ENCODE results near the gene ZC3H4.
"Not testable (repeated sequence)": the region's sequence is repeated elsewhere in the genome, so short reads cannot be mapped to it uniquely, and the experiment has no call there.

The ZC3H4 gene

DNA sequence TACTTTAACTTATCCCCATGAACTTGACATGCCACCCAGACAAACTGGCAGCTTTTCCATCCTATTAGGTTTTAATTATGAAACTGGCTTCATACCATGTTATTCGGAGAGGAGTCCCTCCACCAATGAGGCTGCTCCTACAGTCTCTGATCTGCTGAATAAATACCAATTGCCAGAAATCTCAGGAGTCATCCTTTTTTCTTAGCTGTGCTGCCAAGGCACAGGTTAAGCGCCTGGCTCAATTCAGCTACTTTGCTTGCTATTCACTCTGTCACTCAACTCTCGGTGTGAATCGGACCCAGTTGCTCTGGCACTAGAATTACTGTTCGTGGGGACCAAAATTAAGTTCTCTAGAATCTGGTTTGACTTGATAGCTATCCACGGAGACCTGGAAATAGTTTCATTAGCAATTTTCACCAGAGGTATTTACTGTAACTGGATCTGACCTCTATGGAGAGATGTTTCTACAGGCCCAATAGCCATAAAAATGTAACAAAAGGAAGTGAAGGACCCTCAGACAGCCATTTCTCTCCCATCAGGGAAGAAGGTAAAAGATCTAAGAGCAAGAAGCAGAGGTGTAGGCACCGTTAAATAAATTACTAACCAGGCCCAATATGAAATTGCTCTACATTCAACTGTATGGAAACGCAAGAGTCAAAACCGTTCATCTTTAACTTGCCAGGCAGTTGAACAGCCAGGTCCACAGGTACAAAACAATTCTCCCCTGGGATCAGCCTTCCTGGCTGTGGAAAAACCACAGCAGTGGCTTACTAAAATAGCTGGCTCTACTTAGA lies 5.4 kb downstream of the ZC3H4 start:
- DNase-seq, result no peak

DNA sequence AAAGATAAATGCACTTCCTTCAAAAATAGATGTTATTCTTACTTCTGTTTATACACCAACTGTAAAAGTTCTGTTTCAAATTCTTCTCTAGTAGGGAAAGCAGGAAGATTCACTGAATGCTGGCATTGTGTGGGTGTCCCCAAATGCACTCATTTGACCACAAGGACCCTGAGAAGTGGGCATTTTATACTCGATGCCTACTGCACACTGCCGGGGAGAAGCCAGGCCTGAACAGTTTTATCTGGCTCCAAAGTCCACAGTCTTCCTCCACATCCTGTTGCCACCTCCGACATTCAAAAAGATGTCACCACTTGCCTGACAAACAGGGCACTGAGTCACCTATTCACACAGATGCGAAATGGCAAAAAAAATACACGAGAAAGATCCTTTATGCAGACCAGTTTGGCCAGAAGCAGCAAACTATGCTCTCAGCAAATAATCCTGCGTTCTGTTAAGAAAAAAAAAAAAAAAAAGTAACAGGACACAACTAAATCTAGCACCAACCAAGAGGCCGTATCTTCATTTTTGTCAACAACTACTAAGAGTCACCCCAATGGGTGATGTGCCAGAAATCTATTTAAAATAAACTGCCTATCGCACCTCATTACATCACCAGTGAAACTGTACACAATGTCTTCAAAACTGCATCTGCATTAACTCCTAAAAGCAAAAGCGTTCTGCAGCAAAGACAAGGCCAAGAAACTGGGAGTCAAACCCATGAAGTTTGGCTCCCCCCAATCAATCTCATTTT lies 6.2 kb downstream of the ZC3H4 start:
- DNase-seq, result no peak

GRCh38 chr19:47106821-47107201 lies 6.8 kb downstream of the ZC3H4 start:
- DNase-seq, result no peak

DNA sequence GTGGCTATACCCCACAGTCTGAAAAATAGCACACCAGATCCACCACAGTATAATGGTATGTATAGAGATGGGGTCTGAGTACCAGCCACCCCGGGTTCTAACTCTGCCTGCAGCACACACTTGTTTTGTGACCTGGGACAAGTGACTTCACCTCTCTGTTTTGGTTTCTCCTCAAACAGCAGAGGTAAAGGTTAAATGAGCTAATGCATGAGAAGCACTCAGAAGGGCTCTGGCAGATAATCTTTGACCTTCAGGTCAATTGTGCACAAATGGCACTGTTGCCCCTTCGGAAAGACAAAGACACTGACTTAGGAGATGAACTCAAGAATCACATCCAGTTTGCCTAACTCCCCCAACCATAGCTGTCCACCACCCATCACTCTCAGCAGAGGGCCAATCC lies 7.7 kb downstream of the ZC3H4 start:
- no peak for DNase-seq

GRCh38 chr19:47104680-47105079 lies 8.9 kb downstream of the ZC3H4 start:
- DNase-seq, result no peak

DNA sequence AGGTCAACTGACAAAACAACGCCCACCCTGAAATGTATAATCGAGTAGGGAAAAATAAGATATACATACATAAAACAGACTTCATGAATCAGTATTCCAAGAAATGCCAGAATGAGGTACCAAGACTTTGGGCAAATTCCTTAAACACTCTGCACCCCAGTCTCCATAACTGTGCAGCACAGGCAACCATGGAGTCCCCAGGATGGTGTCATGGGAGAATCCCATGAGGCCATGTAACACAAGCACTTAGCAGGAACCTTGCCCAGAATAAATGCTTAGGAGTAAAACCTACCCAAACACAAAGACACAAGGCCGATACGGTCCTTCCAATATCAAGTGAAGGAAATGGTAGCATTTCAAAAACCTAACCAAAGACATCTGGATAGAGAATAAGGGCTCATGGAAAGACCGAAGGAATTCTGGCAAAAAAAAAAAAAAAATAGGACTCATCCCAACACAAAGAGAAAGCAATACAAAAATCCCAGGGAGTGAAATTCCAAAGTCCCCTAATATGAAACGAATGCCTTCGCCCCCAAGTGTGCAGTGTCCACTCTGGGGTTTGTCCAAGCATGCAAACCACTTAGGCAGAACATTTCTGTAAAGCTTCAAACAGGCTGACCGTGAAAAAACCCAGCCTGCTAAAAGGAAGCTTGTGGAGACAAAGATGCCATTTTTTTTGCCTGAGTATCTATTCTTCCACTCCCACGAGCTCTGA lies 11.1 kb downstream of the ZC3H4 start:
- DNase-seq, result no peak

- DNase-seq, result not testable (repeated sequence)
Observed at GRCh38 chr19:47101116-47101515, 12.5 kb downstream of the ZC3H4 start.

DNA sequence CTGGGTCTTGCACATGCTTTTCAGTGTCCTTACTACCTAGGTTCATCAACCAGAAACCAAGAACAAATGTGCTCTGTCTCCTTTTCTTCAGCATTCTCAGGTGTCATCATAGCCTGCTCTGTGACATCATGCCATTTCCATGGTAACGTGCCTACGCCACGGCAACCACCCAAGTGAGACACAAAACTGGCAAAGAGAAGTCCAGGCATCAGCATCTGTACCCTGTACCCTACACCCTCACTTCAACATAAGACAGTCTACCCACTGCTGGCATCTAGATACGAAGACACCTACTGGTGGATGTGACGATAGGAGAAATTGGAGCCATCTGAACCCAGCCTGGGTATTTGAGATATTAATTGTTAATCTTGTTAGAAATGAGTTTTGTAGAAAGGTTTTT lies 13.3 kb downstream of the ZC3H4 start:
- no peak for DNase-seq

DNA sequence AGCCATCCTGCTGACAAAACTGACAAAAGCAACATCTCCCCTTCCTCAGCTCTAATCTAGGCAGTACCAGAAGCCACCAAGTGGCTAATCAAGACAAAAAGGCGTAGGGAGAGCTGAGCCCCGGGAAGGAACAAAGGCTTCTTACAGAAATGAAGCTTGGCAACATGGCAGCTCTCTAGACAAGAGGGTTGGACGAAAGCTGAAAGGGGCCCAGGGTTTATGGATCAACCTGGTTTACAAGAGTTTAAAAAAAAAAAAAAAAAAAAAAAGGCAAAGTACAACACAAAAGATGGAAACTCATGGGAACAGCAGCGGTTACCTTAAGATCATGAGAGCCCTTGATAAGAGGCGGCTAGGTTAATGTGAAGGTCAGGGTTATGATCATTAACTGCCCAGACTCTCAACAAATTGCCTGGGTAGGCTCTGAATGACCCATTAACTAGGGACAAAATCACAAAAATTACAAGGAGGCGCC lies 14.0 kb downstream of the ZC3H4 start:
- DNase-seq, result no peak

DNA sequence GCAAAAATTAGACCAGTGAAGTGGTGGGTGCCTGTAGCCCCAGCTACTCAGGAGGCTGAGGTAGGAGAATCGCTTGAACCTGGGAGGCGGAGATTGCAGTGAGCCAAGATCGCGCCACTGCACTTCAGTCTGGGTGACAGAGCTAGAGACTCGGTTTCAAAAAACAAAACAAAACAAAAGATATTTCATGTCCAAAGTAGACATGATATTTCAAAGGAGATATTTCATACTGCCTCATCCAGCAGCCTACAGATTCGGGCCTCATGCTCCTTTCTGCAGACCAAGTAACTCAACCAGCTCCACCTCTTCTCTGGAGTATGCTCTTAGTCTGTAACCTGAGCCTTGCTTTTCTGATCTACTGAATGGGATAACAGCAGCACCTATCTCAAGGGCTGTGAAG lies 15.0 kb downstream of the ZC3H4 start:
- no peak for DNase-seq

GRCh38 chr19:47097396-47098201 lies 16.0 kb downstream of the ZC3H4 start:
- no peak for DNase-seq

- DNase-seq, result no peak
Observed at GRCh38 chr19:47096721-47097120, 16.9 kb downstream of the ZC3H4 start.

- DNase-seq, result no peak
Observed at GRCh38 chr19:47096100-47096704, 17.4 kb downstream of the ZC3H4 start.

- no peak for DNase-seq
Observed at GRCh38 chr19:47095476-47096099, 18.0 kb downstream of the ZC3H4 start.

GRCh38 chr19:47094557-47095475 lies 18.8 kb downstream of the ZC3H4 start:
- DNase-seq, result no peak

DNA sequence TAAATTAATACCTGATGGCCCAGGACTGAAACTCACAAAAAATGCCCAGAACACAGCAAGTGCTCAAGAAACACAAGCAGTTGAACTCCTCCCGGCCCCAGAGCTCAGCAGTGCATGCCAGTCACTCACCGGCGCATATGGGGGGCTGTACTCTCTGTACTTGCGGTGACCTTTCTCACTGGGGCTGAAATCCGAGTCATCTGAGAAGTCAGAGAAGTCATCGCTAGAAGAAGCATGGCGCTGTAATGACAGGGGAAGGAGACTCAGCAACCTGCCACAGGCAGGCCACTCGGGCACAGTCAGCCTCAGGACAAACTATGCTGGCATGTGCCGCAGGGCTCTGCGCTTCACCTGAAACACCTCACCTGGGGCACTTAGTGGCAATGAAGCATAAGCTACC lies 19.7 kb downstream of the ZC3H4 start:
- no peak for DNase-seq

DNA sequence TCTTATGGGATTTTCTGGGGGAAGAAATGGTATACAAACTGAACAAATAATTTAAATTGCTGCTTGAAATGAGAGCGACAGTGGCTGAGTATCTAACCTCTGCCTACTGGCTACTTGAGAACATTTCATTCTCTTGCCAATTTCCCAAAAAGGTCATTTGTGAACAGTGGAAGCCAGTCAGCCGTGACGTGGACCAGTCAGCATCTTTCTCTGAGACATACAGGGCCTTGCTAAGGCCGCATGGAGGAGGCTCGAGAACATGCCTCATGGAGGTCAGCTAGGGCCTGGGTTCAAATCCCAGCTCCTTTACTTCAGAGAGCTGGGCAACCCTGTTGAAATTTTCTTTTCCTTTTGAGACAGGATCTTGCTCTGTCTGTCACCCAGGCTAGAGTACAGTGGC lies 20.3 kb downstream of the ZC3H4 start:
- no peak for DNase-seq

DNA sequence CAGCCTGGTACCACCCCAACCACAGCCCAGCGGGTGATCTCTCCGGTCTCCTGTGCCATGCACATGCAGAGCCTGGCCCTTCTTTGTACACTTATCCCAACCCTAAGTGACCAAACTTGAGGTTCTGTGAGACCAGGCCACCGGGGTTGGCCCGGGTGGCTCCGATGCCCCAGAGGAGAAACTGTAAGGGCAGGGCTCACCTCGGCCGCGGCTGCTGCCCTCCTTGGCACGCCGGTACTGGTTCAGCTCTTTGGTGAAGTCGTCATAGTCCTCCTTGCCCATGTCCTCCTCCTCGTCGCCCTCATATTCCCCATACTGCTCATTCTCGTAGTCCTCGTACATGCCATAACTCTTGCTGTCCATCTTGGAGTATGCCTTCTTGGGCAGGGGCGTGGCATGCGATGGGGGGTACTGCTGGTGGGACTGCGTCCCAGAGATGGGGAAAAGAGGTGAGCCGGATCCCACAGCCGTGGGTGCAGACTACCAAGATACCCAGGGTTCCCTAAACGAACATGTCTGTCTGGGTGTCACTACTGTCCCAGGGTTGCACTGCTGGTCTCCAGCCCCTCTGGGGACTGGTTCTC lies 23.7 kb downstream of the ZC3H4 start:
- no peak for DNase-seq

DNA sequence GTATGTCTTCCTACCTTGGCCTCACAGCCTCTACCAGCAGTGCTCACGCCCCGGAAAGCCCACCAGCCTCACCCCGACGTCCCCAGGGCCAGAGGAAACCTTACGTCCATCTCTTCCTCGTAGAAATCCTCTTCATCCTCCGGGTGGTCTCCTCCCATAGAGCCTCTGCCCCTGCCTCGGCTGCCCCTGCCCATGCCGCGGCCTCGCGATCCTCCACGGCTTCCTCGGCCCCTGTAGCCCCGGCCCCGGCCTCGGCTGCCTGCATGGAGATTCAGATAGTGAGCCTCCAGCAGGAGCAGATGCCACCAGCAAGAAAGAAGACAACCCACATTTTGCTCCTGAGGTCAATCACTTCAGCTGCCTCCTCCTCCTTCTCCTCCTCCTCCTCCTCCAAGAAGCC lies 27.3 kb downstream of the ZC3H4 start:
- DNase-seq, result no peak

Measured in right kidney (tissue), 1 donor.